Gastroesophageal sphincter (tissue), 4 donors: ENCODE results near the gene SMIM7. TPM values are rescaled to one million over a fixed set of nuclear protein-coding genes. Genes with fewer than 3 reads are reported as not detected.

Source experiments
- ATAC-seq: fragments of 150-250 bp; one replicate; pipeline ENCODE4 v1.9.1; 2016; ENCODE audit warnings: mild to moderate bottlenecking, moderate library complexity
- H3K27ac ChIP-seq, 4 donors: fragments of 200-600 bp; sonication (generic) in 3 of 4; 1 replicate in 3 of 4; 2 replicates in 1 of 4; pipeline ENCODE4 v1.5.1; 2016 to 2019
- H3K27me3 ChIP-seq: fragments of 200-600 bp; sonication (generic); one replicate; pipeline ENCODE4 v1.5.1; 2019
- H3K36me3 ChIP-seq, 2 donors: fragments of 200-600 bp; sonication (generic); one replicate each; pipeline ENCODE4 v1.5.1; 2019; ENCODE audit warnings: control low read depth in 1 of 2
- H3K4me1 ChIP-seq, 3 donors: fragments of 200-600 bp; sonication (generic); 1 replicate in 2 of 3; 2 replicates in 1 of 3; pipeline ENCODE4 v1.5.1; 2016 to 2019; ENCODE audit warnings: control low read depth in 2 of 3
- H3K4me3 ChIP-seq, 2 donors: fragments of 200-600 bp; sonication (generic); one replicate each; pipeline ENCODE4 v1.5.1; 2019; ENCODE audit warnings: mild to moderate bottlenecking in 1 of 2, moderate library complexity in 1 of 2
- H3K9me3 ChIP-seq, 3 donors: fragments of 200-600 bp; sonication (generic); one replicate each; pipeline ENCODE4 v1.5.1; 2017 to 2019; ENCODE audit warnings: control low read depth in 2 of 3
- CTCF ChIP-seq, 4 experiments: fragments of 200-600 bp in 2 of 4; fragments of 450-650 bp in 2 of 4; sonication (generic) in 1 of 4; IDR thresholded peaks; one replicate each; pipeline ENCODE4 v1.5.1; 2017 to 2019; ENCODE audit warnings: antibody characterized with exemption in 4 of 4, mild to moderate bottlenecking in 2 of 4, moderate library complexity in 2 of 4
- EP300 ChIP-seq: sonication (generic); formaldehyde crosslinking; IDR thresholded peaks from one replicate; pipeline ENCODE4 v1.6.1; 2017; ENCODE audit warnings: antibody characterized with exemption, mild to moderate bottlenecking
- POLR2A ChIP-seq, 2 donors: fragments of 450-650 bp; IDR thresholded peaks; one replicate each; pipeline ENCODE4 v1.6.1; 2017; ENCODE audit warnings: antibody characterized with exemption in 2 of 2, mild to moderate bottlenecking in 2 of 2, moderate library complexity in 1 of 2
- POLR2AphosphoS5 ChIP-seq: sonication (generic); formaldehyde crosslinking; IDR thresholded peaks from one replicate; pipeline ENCODE4 v1.6.1; 2017; ENCODE audit warnings: antibody characterized with exemption
- WGBS, 2 donors: methylation state at CpG; one replicate each; pipeline ENCODE4 v1.1.5; 2018; ENCODE audit warnings: low coverage in 1 of 2; 5-methylcytosine and 5-hydroxymethylcytosine counted together
- total RNA-seq, 4 donors: library from RNA; depleted of rRNA; stranded (reverse); fragments of >200 nt; gene quantifications; one replicate each; pipeline ENCODE4 v1.1.0, GENCODE V29; 2016

The SMIM7 gene
- total RNA-seq, 4 donors from 2014 or later, result 73.4 to 112 (median 86.0) TPM

GRCh38 chr19:16612636-16613035, 47.3 kb downstream of the SMIM7 start:
- WGBS, 2 donors, result 49 to 66% methylated on average over 3 of the region's 3 CpGs
- H3K36me3 ChIP-seq, result no peaks in the 10 kb centered on the region
- no peaks in the 10 kb centered on the region for H3K9me3 ChIP-seq
- H3K27ac ChIP-seq, result no peak overlapping the region
- TF ChIP-seq EP300, result no peak
- TF ChIP-seq CTCF (IDR thresholded peaks at IDR 0.05), result no peak
- TF ChIP-seq POLR2AphosphoS5, result no peak
- TF ChIP-seq POLR2A (IDR thresholded peaks at IDR 0.05), result no peak
- peaks cover 0 to 64% (median 10%) of the 10 kb centered on the region in 3 donors for H3K4me1 ChIP-seq
- no peak overlapping the region for H3K4me3 ChIP-seq
- peak; percentile 39 for ATAC-seq
- H3K27me3 ChIP-seq, result no peaks in the 10 kb centered on the region

GRCh38 chr19:16611121-16611520, 48.8 kb downstream of the SMIM7 start:
- 94 to 100% methylated on average over 3 to 4 of the region's 6 CpGs for WGBS, 2 donors
- no peaks in the 10 kb centered on the region for H3K27me3 ChIP-seq
- H3K36me3 ChIP-seq, result no peaks in the 10 kb centered on the region
- no peak for TF ChIP-seq CTCF (IDR thresholded peaks at IDR 0.05)
- TF ChIP-seq POLR2A (IDR thresholded peaks at IDR 0.05), result no peak
- no peak for TF ChIP-seq POLR2AphosphoS5
- no peak for TF ChIP-seq EP300
- H3K4me3 ChIP-seq, result no peak overlapping the region
- H3K27ac ChIP-seq, result no peak overlapping the region
- no peaks in the 10 kb centered on the region for H3K9me3 ChIP-seq
- H3K4me1 ChIP-seq, result peaks cover 0 to 57% (median 10%) of the 10 kb centered on the region in 3 donors
- no peak for ATAC-seq

GRCh38 chr19:16609511-16610200, 50.3 kb downstream of the SMIM7 start:
- no peaks in the 10 kb centered on the region for H3K27me3 ChIP-seq
- 84 to 90% methylated on average over 5 of the region's 5 CpGs for WGBS, 2 donors
- TF ChIP-seq EP300, result no peak
- TF ChIP-seq POLR2AphosphoS5, result no peak
- no peak for TF ChIP-seq CTCF (IDR thresholded peaks at IDR 0.05)
- no peak for TF ChIP-seq POLR2A (IDR thresholded peaks at IDR 0.05)
- no peaks in the 10 kb centered on the region for H3K9me3 ChIP-seq
- ATAC-seq, result no peak
- H3K27ac ChIP-seq, result no peak overlapping the region
- no peaks in the 10 kb centered on the region for H3K36me3 ChIP-seq
- no peak overlapping the region for H3K4me3 ChIP-seq
- H3K4me1 ChIP-seq, result peaks cover 0 to 59% (median 18%) of the 10 kb centered on the region in 3 donors

- peak overlapping the region in 3 of 4 donors; percentile 78 to 83 (median 81) for H3K27ac ChIP-seq
- H3K4me3 ChIP-seq, result no peak overlapping the region
- TF ChIP-seq POLR2AphosphoS5 (peak; percentile 97), EP300 (no peak), CTCF (IDR thresholded peaks at IDR 0.05) (no peak), POLR2A (IDR thresholded peaks at IDR 0.05) (no peak)
- H3K27me3 ChIP-seq, result no peaks in the 10 kb centered on the region
- no peaks in the 10 kb centered on the region for H3K9me3 ChIP-seq
- ATAC-seq, result peak; percentile 92
- peaks cover 0 to 53% (median 18%) of the 10 kb centered on the region in 3 donors for H3K4me1 ChIP-seq
- 77 to 100% methylated on average over 1 of the region's 1 CpG for WGBS, 2 donors
- no peaks in the 10 kb centered on the region for H3K36me3 ChIP-seq
Observed at GRCh38 chr19:16608290-16608739, 51.6 kb downstream of the SMIM7 start.

GRCh38 chr19:16607819-16608218, 52.1 kb downstream of the SMIM7 start:
- Histone ChIP-seq H3K27ac (peak overlapping the region in 3 of 4 donors; percentile 78 to 83 (median 81)), H3K27me3 (no peaks in the 10 kb centered on the region), H3K9me3 (no peaks in the 10 kb centered on the region), H3K4me1 (peaks cover 0 to 48% (median 18%) of the 10 kb centered on the region in 3 donors), H3K36me3 (no peaks in the 10 kb centered on the region), H3K4me3 (no peak overlapping the region)
- WGBS, 2 donors, result 86 to 93% methylated on average over 3 to 7 of the region's 12 CpGs
- ATAC-seq, result no peak
- TF ChIP-seq POLR2A (IDR thresholded peaks at IDR 0.05), result no peak
- no peak for TF ChIP-seq EP300
- no peak for TF ChIP-seq CTCF (IDR thresholded peaks at IDR 0.05)
- no peak for TF ChIP-seq POLR2AphosphoS5
